GM19328 (cell line): ENCODE results near the gene MPP1.

Experiments
- ATAC-seq: cut with Tn5 transposase; IDR thresholded peaks from one replicate; pipeline ENCODE4 v1.9.1; 2021; ENCODE audit warnings: mild to moderate bottlenecking, moderate library complexity; ENCODE audit not compliant: unreplicated experiment

The MPP1 gene

GRCh38 chrX:154733066-154733425 lies 72.2 kb downstream of the MPP1 start:
- ATAC-seq: no peak

DNA sequence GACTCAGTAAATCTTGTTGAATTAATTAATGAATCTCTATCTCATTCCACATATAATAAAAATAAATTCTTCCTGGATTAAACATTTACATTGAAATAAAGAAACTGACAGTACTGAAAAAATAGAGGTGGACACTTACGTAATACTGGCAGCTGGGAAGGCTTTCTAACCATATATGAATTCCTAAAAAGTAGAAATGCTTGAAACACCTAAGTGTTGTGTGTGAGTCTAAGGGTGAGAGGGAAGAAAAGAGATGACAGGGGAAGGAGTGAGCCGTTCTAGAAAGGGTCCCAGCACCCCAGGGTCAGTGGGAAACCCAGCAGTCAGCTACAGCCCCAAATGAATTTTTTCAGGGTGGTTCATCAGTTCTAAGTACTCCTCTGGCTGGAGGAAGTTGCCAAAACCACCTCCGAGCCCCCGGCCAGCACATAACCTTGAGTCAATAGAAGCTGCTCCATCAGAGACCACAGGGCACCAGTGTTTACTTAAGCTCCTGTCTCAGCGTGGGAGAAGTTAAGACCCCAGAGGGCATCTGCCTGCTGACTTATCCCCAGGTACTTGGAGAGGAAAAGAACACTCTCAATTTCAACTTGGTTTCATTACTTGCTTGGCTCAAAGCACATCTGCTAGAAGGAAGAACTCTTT lies 72.7 kb downstream of the MPP1 start:
- ATAC-seq: no peak

GRCh38 chrX:154731881-154732280 lies 73.4 kb downstream of the MPP1 start:
- ATAC-seq: no peak

DNA sequence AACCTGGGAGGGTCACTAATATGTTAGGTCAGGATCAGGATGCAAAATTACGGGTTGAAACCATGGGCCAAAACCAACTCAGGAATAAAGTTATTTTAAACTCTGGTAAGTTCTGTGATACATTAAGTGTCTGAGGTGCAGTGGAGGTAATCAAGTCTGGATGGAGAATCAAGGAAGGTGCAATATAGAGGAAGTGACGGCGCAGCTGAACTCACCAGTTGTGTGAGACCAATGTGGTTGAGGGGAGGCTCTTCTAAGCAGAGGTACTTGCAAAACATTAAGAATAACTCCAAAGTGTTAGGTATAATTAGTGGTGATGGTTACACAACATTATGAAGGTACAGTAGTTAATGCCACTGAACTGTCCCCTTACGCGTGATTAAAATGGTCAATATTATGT lies 74.1 kb downstream of the MPP1 start:
- ATAC-seq: no peak

GRCh38 chrX:154730253-154730891 lies 74.9 kb downstream of the MPP1 start:
- no peak for ATAC-seq

- ATAC-seq: no peak
Observed at GRCh38 chrX:154729439-154729838, 75.8 kb downstream of the MPP1 start.
